GM12864 (cell line): ENCODE measurements around the gene BTAF1.

Experiments used
- DNase-seq: peaks from one replicate; pipeline ENCODE4 v3.0.0-alpha.2; 2011; ENCODE audit warnings: low read depth
- H3K4me3 ChIP-seq: 2 replicates; pipeline ENCODE4 v1.5.1; 2011; ENCODE audit warnings: mild to moderate bottlenecking, low read depth, low read length, control low read depth
- TF ChIP-seq, protein P1 (sequence below): IDR thresholded peaks from 2 replicates; pipeline ENCODE4 v1.5.1; 2011; ENCODE audit warnings: low read depth, mild to moderate bottlenecking, moderate library complexity, low read length, control low read depth, inconsistent platforms; ENCODE audit errors: missing control alignments

BTAF1 gene

DNA sequence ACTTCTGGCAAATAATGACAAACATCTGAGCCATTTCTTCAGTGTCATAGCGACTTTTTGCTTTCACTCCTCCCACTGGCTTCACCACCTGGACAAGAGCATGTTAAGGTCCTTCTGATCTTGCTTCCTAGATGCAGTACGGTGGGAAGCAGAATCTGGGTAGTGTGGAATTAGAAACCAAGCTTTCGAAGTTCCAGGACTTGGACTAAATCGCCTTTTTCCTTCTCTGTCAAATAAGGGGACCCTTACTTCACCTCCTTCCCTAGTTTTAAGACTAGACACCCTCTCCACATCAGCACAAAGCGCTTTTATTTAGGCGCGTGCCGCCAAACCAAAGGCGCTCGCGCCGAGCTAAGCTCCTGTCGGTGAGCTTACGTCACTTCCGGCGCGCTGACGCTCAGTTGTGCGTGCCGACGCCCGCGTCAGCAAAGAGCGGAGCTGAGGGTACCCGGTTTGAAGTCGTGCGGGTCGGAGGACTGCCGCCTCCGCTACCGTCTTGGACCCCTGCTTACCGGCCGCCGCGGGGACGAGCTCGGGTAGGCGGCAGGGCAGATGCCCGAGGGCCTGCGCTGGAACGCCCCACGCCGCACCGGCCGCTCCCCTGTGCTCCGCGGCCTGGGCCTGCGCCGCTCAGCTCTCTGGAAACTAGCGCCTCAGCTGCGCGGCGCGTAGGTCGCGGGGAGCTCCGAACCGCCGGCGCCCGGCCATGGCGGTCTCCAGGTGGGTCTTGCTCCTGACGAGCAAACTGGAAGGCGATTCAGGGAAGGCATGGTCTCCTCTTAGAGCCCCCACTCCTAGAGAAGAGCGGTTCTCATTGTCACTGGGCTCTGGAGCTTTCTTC lies at the start of gene BTAF1:
Gene BTAF1 (plus strand): TSS at position 400 of the 841 bp plus-strand sequence. CDS start 307 bp downstream, at position 707.
- TF ChIP-seq, protein P1, sequence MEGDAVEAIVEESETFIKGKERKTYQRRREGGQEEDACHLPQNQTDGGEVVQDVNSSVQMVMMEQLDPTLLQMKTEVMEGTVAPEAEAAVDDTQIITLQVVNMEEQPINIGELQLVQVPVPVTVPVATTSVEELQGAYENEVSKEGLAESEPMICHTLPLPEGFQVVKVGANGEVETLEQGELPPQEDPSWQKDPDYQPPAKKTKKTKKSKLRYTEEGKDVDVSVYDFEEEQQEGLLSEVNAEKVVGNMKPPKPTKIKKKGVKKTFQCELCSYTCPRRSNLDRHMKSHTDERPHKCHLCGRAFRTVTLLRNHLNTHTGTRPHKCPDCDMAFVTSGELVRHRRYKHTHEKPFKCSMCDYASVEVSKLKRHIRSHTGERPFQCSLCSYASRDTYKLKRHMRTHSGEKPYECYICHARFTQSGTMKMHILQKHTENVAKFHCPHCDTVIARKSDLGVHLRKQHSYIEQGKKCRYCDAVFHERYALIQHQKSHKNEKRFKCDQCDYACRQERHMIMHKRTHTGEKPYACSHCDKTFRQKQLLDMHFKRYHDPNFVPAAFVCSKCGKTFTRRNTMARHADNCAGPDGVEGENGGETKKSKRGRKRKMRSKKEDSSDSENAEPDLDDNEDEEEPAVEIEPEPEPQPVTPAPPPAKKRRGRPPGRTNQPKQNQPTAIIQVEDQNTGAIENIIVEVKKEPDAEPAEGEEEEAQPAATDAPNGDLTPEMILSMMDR, result peak; percentile 3
- peak; percentile 84 for DNase-seq

DNA sequence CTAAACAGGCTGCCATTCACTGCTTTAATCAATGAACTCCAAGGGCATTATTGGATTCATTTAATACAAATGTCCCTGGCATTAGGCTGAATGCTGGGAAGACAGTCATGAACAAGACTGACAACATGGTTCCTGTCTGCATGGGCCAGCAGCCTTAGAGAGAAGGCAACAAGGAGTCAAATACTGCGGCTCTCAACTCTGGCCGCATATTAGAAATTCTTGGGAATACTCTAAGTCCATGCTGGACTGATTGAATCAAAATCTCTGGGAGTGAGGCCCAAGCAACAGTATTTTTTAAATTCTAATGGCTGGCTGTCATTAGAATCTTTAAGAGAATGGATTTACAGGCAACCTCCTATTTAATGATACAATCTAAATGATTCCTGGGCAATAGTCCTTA lies 48.4 kb upstream of the BTAF1 start:
- H3K4me3 ChIP-seq, result no peak overlapping the region
- no peak for DNase-seq
- TF ChIP-seq, protein P1, result no peak

More for the DNA sequence above, at the start of gene BTAF1:
- peak within 1 kb of the TSS; percentile 100 for H3K4me3 ChIP-seq

DNA sequence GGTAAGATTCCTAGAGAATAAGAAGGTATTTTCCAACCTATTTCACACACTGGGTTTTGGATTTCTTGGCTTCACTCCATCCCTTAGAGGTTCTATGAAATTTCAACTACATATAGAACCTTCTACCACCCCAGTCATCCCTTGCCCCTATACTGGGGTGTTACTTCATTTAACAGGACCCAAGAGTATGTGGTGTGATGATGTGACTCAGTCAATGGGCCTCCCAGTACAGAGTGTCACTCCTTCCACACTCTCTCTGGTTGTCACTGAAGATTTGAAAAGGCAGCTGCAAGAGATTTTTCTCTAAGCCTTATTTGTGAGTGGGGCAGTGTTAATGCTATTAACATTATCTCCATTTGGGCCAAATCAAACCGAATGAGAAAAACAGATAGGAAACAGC lies 47.8 kb upstream of the BTAF1 start:
- no peak for DNase-seq
- TF ChIP-seq, protein P1, result no peak
- H3K4me3 ChIP-seq, result no peak overlapping the region

DNA sequence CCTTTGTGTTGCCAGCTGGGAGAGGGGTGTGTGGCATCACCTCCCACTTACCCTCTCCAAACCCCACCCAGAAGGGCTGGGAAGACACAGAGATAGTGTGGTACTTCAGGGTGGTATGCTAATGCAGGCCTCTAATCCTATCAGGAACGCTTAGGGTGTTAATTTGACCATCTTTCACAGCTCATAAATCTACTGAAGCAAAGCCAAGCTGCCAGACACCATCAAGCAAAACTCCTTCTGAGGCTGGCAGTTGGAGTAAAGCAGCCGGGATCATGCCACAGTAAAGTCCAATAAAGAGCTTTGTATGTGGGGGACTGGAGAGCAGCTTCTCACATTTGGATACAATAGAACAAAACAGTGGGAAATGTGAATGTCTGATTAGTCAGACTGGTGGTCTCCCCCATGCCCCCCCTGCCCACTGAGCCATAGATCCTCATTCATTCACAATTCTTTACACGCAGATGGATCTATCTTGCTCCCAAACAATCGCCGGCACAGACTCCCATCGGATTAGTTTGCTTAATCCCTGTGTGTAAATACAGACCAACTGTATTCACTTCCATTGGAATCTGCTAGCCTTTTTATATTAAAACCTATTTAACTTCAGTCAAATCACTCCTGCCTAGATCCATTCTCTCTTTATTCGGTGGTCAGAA lies 43.9 kb upstream of the BTAF1 start:
- TF ChIP-seq, protein P1, result no peak
- H3K4me3 ChIP-seq, result no peak overlapping the region
- DNase-seq, result no peak

DNA sequence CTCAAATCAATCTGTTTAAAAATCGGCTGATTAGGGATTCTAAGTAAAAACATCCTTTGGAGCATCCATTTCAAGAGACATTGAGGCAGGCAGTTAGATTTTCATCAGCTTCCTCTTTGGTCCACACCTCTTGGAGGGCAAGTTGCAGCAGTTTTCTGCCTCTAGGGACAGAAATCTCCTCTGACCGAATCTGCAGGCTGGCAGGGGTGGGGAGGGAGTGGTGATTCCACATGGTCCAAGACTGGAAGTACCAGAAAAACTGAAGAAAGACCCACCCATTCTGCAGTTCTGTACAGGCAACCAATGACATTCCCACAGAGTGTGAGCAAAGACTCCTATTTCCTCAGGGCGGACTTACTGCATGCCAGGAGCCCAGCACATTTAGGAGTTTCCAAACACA lies 43.3 kb upstream of the BTAF1 start:
- no peak overlapping the region for H3K4me3 ChIP-seq
- TF ChIP-seq, protein P1, result no peak
- no peak for DNase-seq

DNA sequence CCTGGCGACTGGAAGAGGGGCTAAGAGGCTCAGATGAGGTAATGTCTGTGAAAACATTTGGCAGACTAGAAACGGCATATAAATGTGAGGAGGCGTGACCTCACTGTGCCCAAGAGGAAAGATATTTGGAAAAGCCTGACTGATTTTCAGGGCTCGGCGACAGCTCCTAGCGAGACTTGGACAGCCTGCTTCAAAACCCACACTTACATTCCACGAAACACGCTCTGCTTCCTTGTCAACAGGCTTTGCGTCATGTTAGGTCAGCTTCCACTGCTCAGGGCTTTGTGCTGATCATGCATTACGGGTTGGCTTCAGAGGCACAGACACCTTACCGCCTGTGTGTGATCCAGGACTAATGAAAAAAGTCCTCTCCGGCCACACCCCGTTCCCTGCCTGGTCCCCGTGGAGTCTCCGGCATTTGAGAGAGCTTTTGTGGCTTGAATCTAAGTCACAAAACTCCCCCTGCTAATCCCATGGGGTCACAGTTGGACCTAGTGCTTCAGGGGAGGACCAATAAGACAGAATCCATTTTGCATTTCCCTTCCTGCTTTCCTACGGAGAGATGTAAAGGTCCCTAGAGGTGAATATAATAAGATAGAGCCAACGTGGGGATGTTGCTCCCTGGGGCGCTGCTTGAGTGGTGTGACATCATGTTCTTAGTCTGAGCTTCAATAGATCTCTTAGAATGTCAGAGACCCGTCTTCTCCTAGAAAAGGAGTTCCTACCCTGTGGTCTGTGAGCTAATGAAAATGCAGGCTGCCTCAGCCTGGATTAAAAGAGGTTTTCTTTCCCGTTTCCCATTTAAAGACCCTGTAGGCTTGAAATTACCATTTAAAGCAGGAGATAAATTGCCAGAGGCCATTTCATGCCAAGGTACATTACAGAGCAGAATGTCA lies 39.8 kb upstream of the BTAF1 start:
- no peak for DNase-seq
- no peak overlapping the region for H3K4me3 ChIP-seq
- TF ChIP-seq, protein P1, result no peak
